ENCODE data around the gene G3BP1.
"Not testable (repeated sequence)": the region's sequence is repeated elsewhere in the genome, so short reads cannot be mapped to it uniquely, and the experiment has no call there.

Gene G3BP1

GRCh38 chr5:151757233-151758140 lies 14.3 kb upstream of the G3BP1 start:
- no peak for DNase-seq

- no peak for DNase-seq
Observed at GRCh38 chr5:151758141-151758429, 13.7 kb upstream of the G3BP1 start.

GRCh38 chr5:151758430-151759241 lies 13.1 kb upstream of the G3BP1 start, which contains the start of gene ATOX1:
Gene ATOX1, minus strand, starts transcription at chr5:151758631. Its CDS starts 80 bp downstream, at chr5:151758551.
- DNase-seq = peak; percentile 45 to 82

- no peak for DNase-seq
Observed at GRCh38 chr5:151764801-151765200, 7.0 kb upstream of the G3BP1 start.

GRCh38 chr5:151766975-151767374 lies 4.8 kb upstream of the G3BP1 start:
- no peak for DNase-seq

- peak in 1 of 2 experiments; percentile 23 for DNase-seq
Observed at GRCh38 chr5:151770383-151771258, 1.1 kb upstream of the G3BP1 start.

- no peak for DNase-seq
Observed at GRCh38 chr5:151772029-151772845, 483 bp downstream of the G3BP1 start.

GRCh38 chr5:151772846-151773561 lies 1.2 kb downstream of the G3BP1 start:
- DNase-seq = no peak

GRCh38 chr5:151773951-151774350 lies 2.2 kb downstream of the G3BP1 start:
- DNase-seq = no peak

- DNase-seq = no peak
Observed at GRCh38 chr5:151775025-151775606, 3.4 kb downstream of the G3BP1 start.

- no peak for DNase-seq
Observed at GRCh38 chr5:151779531-151780125, 7.9 kb downstream of the G3BP1 start.

GRCh38 chr5:151780348-151780747 lies 8.6 kb downstream of the G3BP1 start:
- DNase-seq = no peak

GRCh38 chr5:151781201-151781600 lies 9.4 kb downstream of the G3BP1 start:
- DNase-seq = no peak

GRCh38 chr5:151783664-151784063 lies 11.9 kb downstream of the G3BP1 start:
- DNase-seq = not testable (repeated sequence)

GRCh38 chr5:151784141-151784540 lies 12.4 kb downstream of the G3BP1 start:
- no peak for DNase-seq

- no peak for DNase-seq
Observed at GRCh38 chr5:151786468-151786867, 14.7 kb downstream of the G3BP1 start.

GRCh38 chr5:151787817-151788216 lies 16.1 kb downstream of the G3BP1 start:
- no peak for DNase-seq

- no peak for DNase-seq
Observed at GRCh38 chr5:151793358-151793757, 21.6 kb downstream of the G3BP1 start.

GRCh38 chr5:151795426-151795825 lies 23.7 kb downstream of the G3BP1 start:
- no peak for DNase-seq

GRCh38 chr5:151798674-151799073 lies 26.9 kb downstream of the G3BP1 start:
- no peak for DNase-seq

Measured in cerebellar nuclear complex (tissue), 1 donor.